Forelimb muscle (tissue), 1 donor: ENCODE data around the gene XXYLT1. TPM values are rescaled to one million over a fixed set of nuclear protein-coding genes. Genes with fewer than 3 reads are reported as not detected.
"Not testable (repeated sequence)": the region's sequence is repeated elsewhere in the genome, so short reads cannot be mapped to it uniquely, and the experiment has no call there.

Experiments used
- DNase-seq: peaks from one replicate; pipeline ENCODE4 v3.0.0-alpha.2; 2013; ENCODE audit warnings: low read depth
- polyA plus RNA-seq: library from polyadenylated mRNA; unstranded; fragments of 120-200 nt; gene quantifications from one replicate; pipeline ENCODE4 v1.2.1, GENCODE V29; 2013; ENCODE audit not compliant: insufficient read length

Gene XXYLT1
- polyA plus RNA-seq, 1 donor: 21.3 TPM

GRCh38 chr3:195043607-195044339, 227.2 kb downstream of the XXYLT1 start:
- DNase-seq: no peak

- no peak for DNase-seq
Measured at GRCh38 chr3:195042743-195043606, 228.0 kb downstream of the XXYLT1 start.

GRCh38 chr3:195041871-195042742, 228.9 kb downstream of the XXYLT1 start:
- DNase-seq: no peak

- no peak for DNase-seq
Measured at GRCh38 chr3:195040773-195041520, 230.0 kb downstream of the XXYLT1 start.

- no peak for DNase-seq
Measured at GRCh38 chr3:195040094-195040493, 230.9 kb downstream of the XXYLT1 start.

GRCh38 chr3:195039180-195039843, 231.6 kb downstream of the XXYLT1 start:
- DNase-seq: no peak

- no peak for DNase-seq
Measured at GRCh38 chr3:195038161-195038560, 232.8 kb downstream of the XXYLT1 start.

GRCh38 chr3:195037586-195037985, 233.4 kb downstream of the XXYLT1 start:
- not testable (repeated sequence) for DNase-seq

GRCh38 chr3:195036974-195037373, 234.0 kb downstream of the XXYLT1 start:
- DNase-seq: no peak

GRCh38 chr3:195036574-195036973, 234.4 kb downstream of the XXYLT1 start:
- no peak for DNase-seq

GRCh38 chr3:195036203-195036505, 234.8 kb downstream of the XXYLT1 start:
- no peak for DNase-seq

GRCh38 chr3:195035345-195036202, 235.4 kb downstream of the XXYLT1 start:
- no peak for DNase-seq

GRCh38 chr3:195034541-195034940, 236.4 kb downstream of the XXYLT1 start:
- no peak for DNase-seq

- no peak for DNase-seq
Measured at GRCh38 chr3:195034101-195034500, 236.9 kb downstream of the XXYLT1 start.

GRCh38 chr3:195033531-195034091, 237.3 kb downstream of the XXYLT1 start:
- DNase-seq: no peak

- DNase-seq: no peak
Measured at GRCh38 chr3:195032955-195033354, 238.0 kb downstream of the XXYLT1 start.

- no peak for DNase-seq
Measured at GRCh38 chr3:195032106-195032759, 238.7 kb downstream of the XXYLT1 start.

- DNase-seq: no peak
Measured at GRCh38 chr3:195031574-195032003, 239.4 kb downstream of the XXYLT1 start.

- DNase-seq: no peak
Measured at GRCh38 chr3:195030791-195031321, 240.1 kb downstream of the XXYLT1 start.
